Measurements from ENCODE around the gene PPY.

PPY gene

GRCh38 chr17:43927060-43927864, 15.0 kb downstream of the PPY start:
- TF ChIP-seq TAF1 (IDR thresholded peaks at IDR 0.05; ENCODE audit: borderline replicate concordance, insufficient read depth, low read length) (no peak), SIN3A (IDR thresholded peaks at IDR 0.05; ENCODE audit: borderline replicate concordance, insufficient read depth, low read length) (no peak), POLR2AphosphoS5 (IDR thresholded peaks at IDR 0.05; ENCODE audit: low read depth, low read length) (no peak), FOXP2 (optimal IDR thresholded peaks at IDR 0.05; ENCODE audit: borderline replicate concordance, extremely low read depth, extremely low read length, insufficient read depth) (no peak), REST (IDR thresholded peaks at IDR 0.05; ENCODE audit: insufficient read depth in 1 of 2, low read depth in 2 of 2, low read length in 2 of 2) (no peak)

- no peak for TF ChIP-seq TAF1 (IDR thresholded peaks at IDR 0.05; ENCODE audit: borderline replicate concordance, insufficient read depth, low read length)
- TF ChIP-seq REST (IDR thresholded peaks at IDR 0.05; ENCODE audit: insufficient read depth in 1 of 2, low read depth in 2 of 2, low read length in 2 of 2), result no peak
- no peak for TF ChIP-seq SIN3A (IDR thresholded peaks at IDR 0.05; ENCODE audit: borderline replicate concordance, insufficient read depth, low read length)
- TF ChIP-seq POLR2AphosphoS5 (IDR thresholded peaks at IDR 0.05; ENCODE audit: low read depth, low read length), result no peak
- no peak for TF ChIP-seq FOXP2 (optimal IDR thresholded peaks at IDR 0.05; ENCODE audit: borderline replicate concordance, extremely low read depth, extremely low read length, insufficient read depth)
Measured at GRCh38 chr17:43924558-43924957, 17.7 kb downstream of the PPY start.

GRCh38 chr17:43920500-43921095, 21.7 kb downstream of the PPY start:
- TF ChIP-seq REST (IDR thresholded peaks at IDR 0.05; ENCODE audit: insufficient read depth in 1 of 2, low read depth in 2 of 2, low read length in 2 of 2) (no peak), TAF1 (IDR thresholded peaks at IDR 0.05; ENCODE audit: borderline replicate concordance, insufficient read depth, low read length) (no peak), SIN3A (IDR thresholded peaks at IDR 0.05; ENCODE audit: borderline replicate concordance, insufficient read depth, low read length) (no peak), POLR2AphosphoS5 (IDR thresholded peaks at IDR 0.05; ENCODE audit: low read depth, low read length) (no peak), FOXP2 (optimal IDR thresholded peaks at IDR 0.05; ENCODE audit: borderline replicate concordance, extremely low read depth, extremely low read length, insufficient read depth) (no peak)

GRCh38 chr17:43918026-43918389, 24.3 kb downstream of the PPY start:
- TF ChIP-seq SIN3A (IDR thresholded peaks at IDR 0.05; ENCODE audit: borderline replicate concordance, insufficient read depth, low read length), result no peak
- no peak for TF ChIP-seq TAF1 (IDR thresholded peaks at IDR 0.05; ENCODE audit: borderline replicate concordance, insufficient read depth, low read length)

- no peak for TF ChIP-seq SIN3A (IDR thresholded peaks at IDR 0.05; ENCODE audit: borderline replicate concordance, insufficient read depth, low read length)
- no peak for TF ChIP-seq REST (IDR thresholded peaks at IDR 0.05; ENCODE audit: insufficient read depth in 1 of 2, low read depth in 2 of 2, low read length in 2 of 2)
- no peak for TF ChIP-seq FOXP2 (optimal IDR thresholded peaks at IDR 0.05; ENCODE audit: borderline replicate concordance, extremely low read depth, extremely low read length, insufficient read depth)
- TF ChIP-seq TAF1 (IDR thresholded peaks at IDR 0.05; ENCODE audit: borderline replicate concordance, insufficient read depth, low read length), result no peak
- no peak for TF ChIP-seq POLR2AphosphoS5 (IDR thresholded peaks at IDR 0.05; ENCODE audit: low read depth, low read length)
Measured at GRCh38 chr17:43917348-43918025, 24.8 kb downstream of the PPY start.
